ENCODE results near the gene PTGFRN.

- TF ChIP-seq, protein P1, sequence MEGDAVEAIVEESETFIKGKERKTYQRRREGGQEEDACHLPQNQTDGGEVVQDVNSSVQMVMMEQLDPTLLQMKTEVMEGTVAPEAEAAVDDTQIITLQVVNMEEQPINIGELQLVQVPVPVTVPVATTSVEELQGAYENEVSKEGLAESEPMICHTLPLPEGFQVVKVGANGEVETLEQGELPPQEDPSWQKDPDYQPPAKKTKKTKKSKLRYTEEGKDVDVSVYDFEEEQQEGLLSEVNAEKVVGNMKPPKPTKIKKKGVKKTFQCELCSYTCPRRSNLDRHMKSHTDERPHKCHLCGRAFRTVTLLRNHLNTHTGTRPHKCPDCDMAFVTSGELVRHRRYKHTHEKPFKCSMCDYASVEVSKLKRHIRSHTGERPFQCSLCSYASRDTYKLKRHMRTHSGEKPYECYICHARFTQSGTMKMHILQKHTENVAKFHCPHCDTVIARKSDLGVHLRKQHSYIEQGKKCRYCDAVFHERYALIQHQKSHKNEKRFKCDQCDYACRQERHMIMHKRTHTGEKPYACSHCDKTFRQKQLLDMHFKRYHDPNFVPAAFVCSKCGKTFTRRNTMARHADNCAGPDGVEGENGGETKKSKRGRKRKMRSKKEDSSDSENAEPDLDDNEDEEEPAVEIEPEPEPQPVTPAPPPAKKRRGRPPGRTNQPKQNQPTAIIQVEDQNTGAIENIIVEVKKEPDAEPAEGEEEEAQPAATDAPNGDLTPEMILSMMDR (IDR thresholded peaks at IDR 0.05): no peak
- no peak for TF ChIP-seq ZFX (IDR thresholded peaks at IDR 0.05; ENCODE audit: borderline replicate concordance)
Observed at GRCh38 chr1:116895073-116895472, 14.6 kb upstream of the PTGFRN start.

All from 22Rv1 (cell line).